PC-3 (cell line): ENCODE measurements around the gene PDIA5. TPM values are rescaled to one million over a fixed set of nuclear protein-coding genes. Genes with fewer than 3 reads are reported as not detected.

Experiments used
- ATAC-seq: fragments of 200-7000 bp; cut with Tn5 transposase; 2 replicates; pipeline ENCODE4 v1.9.1; 2020; ENCODE audit warnings: mild to moderate bottlenecking, moderate library complexity
- BruUV-seq: library from RNA; stranded (reverse); fragments of 400-500 nt; replicated peaks from 2 replicates; lab custom pipeline; 2021; lab: Mats Ljungman, UMichigan
- CTCF ChIA-PET: fragments of 300-600 bp; sonication (Branson Sonifier 250); formaldehyde crosslinking; loops from one replicate; lab custom pipeline; 2022; ENCODE audit warnings: antibody characterized with exemption; lab: Charles Lee
- POLR2A ChIA-PET: fragments of 300-600 bp; sonication (Branson Sonifier 250); formaldehyde crosslinking; loops from one replicate; lab custom pipeline; 2022; ENCODE audit warnings: antibody characterized with exemption; ENCODE audit not compliant: unreplicated experiment; lab: Charles Lee
- DNase-seq: peaks from one replicate; pipeline ENCODE4 v3.0.0-alpha.2; 2015
- H2AFZ ChIP-seq: fragments of 300-600 bp; sonication (generic); 2 replicates; pipeline ENCODE4 v1.6.0; 2016; ENCODE audit warnings: antibody characterized with exemption, low read length
- H3F3A ChIP-seq: fragments of 300-600 bp; sonication (generic); one replicate; pipeline ENCODE4 v1.6.0; 2017; ENCODE audit warnings: antibody characterized with exemption, low read length, control low read depth, mild to moderate bottlenecking; ENCODE audit not compliant: unreplicated experiment
- H3K27ac ChIP-seq: fragments of 300-600 bp; sonication (generic); 2 replicates; pipeline ENCODE4 v1.5.1; 2016; ENCODE audit warnings: mild to moderate bottlenecking, low read length
- H3K27me3 ChIP-seq: fragments of 300-600 bp; sonication (generic); 2 replicates; pipeline ENCODE4 v1.6.1; 2016; ENCODE audit warnings: low read length, mixed read lengths
- H3K36me3 ChIP-seq: fragments of 300-600 bp; sonication (generic); 2 replicates; pipeline ENCODE4 v1.6.1; 2016; ENCODE audit warnings: low read depth, mixed run types, low read length, mixed read lengths
- H3K4me1 ChIP-seq: fragments of 300-600 bp; sonication (generic); 2 replicates; pipeline ENCODE4 v1.5.1; 2016; ENCODE audit warnings: low read length; ENCODE audit not compliant: insufficient read depth
- H3K4me2 ChIP-seq: fragments of 300-600 bp; sonication (generic); 2 replicates; pipeline ENCODE4 v1.6.0; 2016; ENCODE audit warnings: low read length
- H3K4me3 ChIP-seq: fragments of 300-600 bp; sonication (generic); 2 replicates; pipeline ENCODE4 v1.5.1; 2016; ENCODE audit warnings: mild to moderate bottlenecking, low read length, mixed read lengths
- H3K79me2 ChIP-seq: fragments of 300-600 bp; sonication (generic); 2 replicates; pipeline ENCODE4 v1.6.1; 2017; ENCODE audit warnings: low read length, mixed read lengths
- H3K9ac ChIP-seq: fragments of 300-600 bp; sonication (generic); 2 replicates; pipeline ENCODE4 v1.6.0; 2016; ENCODE audit warnings: mild to moderate bottlenecking, low read length
- H3K9me2 ChIP-seq: fragments of 300-600 bp; sonication (generic); replicated peaks from 2 replicates; pipeline ENCODE4 v1.6.1; 2016; ENCODE audit warnings: mixed run types, low read length, mixed read lengths
- H3K9me3 ChIP-seq: fragments of 300-600 bp; sonication (generic); 2 replicates; pipeline ENCODE4 v1.6.1; 2016; ENCODE audit warnings: low read length, mixed read lengths
- H4K20me1 ChIP-seq: fragments of 300-600 bp; sonication (generic); 2 replicates; pipeline ENCODE4 v1.6.1; 2016; ENCODE audit warnings: low read length, mixed read lengths
- EZH2 ChIP-seq: fragments of 300-600 bp; sonication (generic); IDR thresholded peaks from one replicate; pipeline ENCODE4 v1.6.1; 2017; ENCODE audit warnings: antibody characterized with exemption, mild to moderate bottlenecking, low read length; ENCODE audit not compliant: unreplicated experiment
- EZH2phosphoT487 ChIP-seq: fragments of 300-600 bp; sonication (generic); IDR thresholded peaks from 2 replicates; pipeline ENCODE4 v1.6.1; 2018; ENCODE audit warnings: mild to moderate bottlenecking, antibody characterized with exemption, low read length, borderline replicate concordance
- intact Hi-C: fragments of 100-400 bp; cut with micrococcal nuclease; formaldehyde crosslinking; loops from 2 replicates; pipeline ENCODE4 v1.9.0; 2023
- total RNA-seq: library from RNA; depleted of rRNA; stranded (reverse); fragments of >200 nt; gene quantifications from 2 replicates; pipeline ENCODE4 v1.2.3, GENCODE V29; 2014
- TF ChIP-seq, protein P1 (sequence below): fragments of 300-600 bp; sonication (generic); conservative IDR thresholded peaks from 2 replicates; pipeline ENCODE4 v1.5.1; 2017; ENCODE audit warnings: antibody characterized with exemption, low read depth, mild to moderate bottlenecking, low read length

Gene PDIA5
- total RNA-seq, 1 experiment from 2014 or later, result 24.6 TPM

DNA sequence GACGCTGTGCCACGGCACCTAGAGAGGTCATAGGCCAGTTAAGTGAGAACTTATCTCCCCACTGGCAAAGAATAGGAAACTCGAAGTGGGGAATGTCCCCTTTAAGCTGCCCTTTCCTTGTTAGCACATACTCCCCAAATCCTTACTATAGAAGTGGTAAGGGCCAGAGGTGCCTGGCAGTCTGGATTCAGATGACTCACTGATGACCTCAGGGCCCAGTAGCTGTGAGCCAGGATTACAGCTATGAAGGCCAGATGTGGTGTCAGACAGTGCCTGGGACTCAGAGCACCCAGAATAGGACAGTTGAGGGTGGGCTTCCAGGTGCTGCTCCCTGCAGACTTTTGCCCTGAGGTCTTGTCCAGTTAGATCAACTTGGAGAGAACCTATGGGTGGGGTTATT is 37.7 kb downstream of the PDIA5 start:
- Histone ChIP-seq H3K79me2 (no peaks in the 10 kb centered on the region), H3K4me1 (no peaks in the 10 kb centered on the region), H3K9me2 (no peaks in the 10 kb centered on the region), H3K36me3 (peaks cover 42% of the 10 kb centered on the region), H3K27me3 (no peaks in the 10 kb centered on the region), H3K4me2 (no peak overlapping the region), H3K4me3 (no peak overlapping the region), H3K9me3 (no peaks in the 10 kb centered on the region), H3F3A (no peaks in the 10 kb centered on the region), H4K20me1 (no peaks in the 10 kb centered on the region), H3K27ac (no peak overlapping the region), H3K9ac (no peak overlapping the region), H2AFZ (no peak overlapping the region)
- DNase-seq (peak; percentile 44), ATAC-seq (peak; percentile 81)
- POLR2A ChIA-PET, result interaction anchor here (0.6 kb wide), 1 partner anchor 160 kb away, joined by 9 read pairs; no protein-coding TSS in a partner anchor
- no TSS peak for BruUV-seq
- CTCF ChIA-PET, result interaction anchor here (0.5 kb wide), 1 partner anchor 379 kb away, joined by 3 read pairs; no protein-coding TSS in a partner anchor
- TF ChIP-seq, protein P1, sequence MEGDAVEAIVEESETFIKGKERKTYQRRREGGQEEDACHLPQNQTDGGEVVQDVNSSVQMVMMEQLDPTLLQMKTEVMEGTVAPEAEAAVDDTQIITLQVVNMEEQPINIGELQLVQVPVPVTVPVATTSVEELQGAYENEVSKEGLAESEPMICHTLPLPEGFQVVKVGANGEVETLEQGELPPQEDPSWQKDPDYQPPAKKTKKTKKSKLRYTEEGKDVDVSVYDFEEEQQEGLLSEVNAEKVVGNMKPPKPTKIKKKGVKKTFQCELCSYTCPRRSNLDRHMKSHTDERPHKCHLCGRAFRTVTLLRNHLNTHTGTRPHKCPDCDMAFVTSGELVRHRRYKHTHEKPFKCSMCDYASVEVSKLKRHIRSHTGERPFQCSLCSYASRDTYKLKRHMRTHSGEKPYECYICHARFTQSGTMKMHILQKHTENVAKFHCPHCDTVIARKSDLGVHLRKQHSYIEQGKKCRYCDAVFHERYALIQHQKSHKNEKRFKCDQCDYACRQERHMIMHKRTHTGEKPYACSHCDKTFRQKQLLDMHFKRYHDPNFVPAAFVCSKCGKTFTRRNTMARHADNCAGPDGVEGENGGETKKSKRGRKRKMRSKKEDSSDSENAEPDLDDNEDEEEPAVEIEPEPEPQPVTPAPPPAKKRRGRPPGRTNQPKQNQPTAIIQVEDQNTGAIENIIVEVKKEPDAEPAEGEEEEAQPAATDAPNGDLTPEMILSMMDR, result no peak
- no peak for TF ChIP-seq EZH2
- TF ChIP-seq EZH2phosphoT487, result no peak
- intact Hi-C loops, result no loop called here

DNA sequence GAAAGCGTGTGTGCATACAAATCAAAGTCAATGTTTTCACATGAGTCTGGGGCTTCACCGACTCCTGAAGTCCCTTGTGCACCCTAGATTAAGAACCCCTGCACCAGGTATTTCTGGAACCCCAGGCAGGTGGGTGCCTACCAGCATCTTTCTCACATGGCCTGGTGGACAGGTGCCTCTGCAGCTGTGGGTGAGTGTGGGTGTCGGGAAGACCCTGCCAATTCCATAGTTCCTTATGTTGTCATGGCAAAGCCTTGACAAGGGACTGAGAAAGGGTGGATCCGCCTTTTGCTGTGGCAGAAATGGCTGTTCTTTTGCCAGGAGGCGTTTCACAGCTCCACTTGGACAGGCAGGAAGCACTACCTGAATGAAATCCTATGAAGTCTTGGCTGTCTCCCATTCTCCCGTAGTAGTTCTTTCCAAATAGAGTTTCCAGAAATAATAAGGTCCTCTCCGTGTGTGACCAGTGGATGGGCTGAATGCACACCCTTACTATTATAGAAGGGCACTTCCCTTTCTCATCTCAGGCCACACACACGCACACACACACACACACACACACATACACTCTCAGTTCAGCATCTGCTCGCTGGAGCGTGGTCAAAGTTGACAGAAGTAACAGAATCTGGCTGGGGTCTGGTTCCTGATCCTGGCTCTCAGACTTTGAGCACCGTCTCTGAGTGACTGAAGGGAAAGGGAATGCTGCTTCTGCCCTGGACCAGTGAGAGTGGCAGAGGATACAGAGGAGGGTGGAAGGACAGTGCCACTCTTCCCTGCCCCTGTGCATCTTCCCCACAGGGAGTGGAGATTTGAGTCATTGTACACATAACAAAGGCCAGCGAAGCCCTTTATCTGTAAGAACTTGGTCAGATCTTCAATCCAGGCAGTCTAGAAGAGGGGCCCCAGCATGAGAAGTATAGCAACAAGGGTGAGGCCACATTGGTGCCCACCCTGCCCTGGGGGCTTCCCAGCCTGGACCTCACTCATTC is 38.7 kb downstream of the PDIA5 start:
- Histone ChIP-seq H3K79me2 (no peaks in the 10 kb centered on the region), H3K4me2 (no peak overlapping the region), H3K27me3 (no peaks in the 10 kb centered on the region), H3K36me3 (peaks cover 47% of the 10 kb centered on the region), H3K9me3 (no peaks in the 10 kb centered on the region), H3K4me1 (no peaks in the 10 kb centered on the region), H2AFZ (no peak overlapping the region), H3K9me2 (no peaks in the 10 kb centered on the region), H4K20me1 (no peaks in the 10 kb centered on the region), H3K27ac (no peak overlapping the region), H3K4me3 (no peak overlapping the region), H3K9ac (no peak overlapping the region), H3F3A (no peaks in the 10 kb centered on the region)
- intact Hi-C loops, result no loop called here
- DNase-seq, result no peak
- TF ChIP-seq, protein P1, result no peak
- TF ChIP-seq EZH2phosphoT487 (no peak), EZH2 (no peak)
- POLR2A ChIA-PET, result interaction anchor here (0.6 kb wide), 1 partner anchor 159 kb away, joined by 9 read pairs; no protein-coding TSS in a partner anchor
- BruUV-seq, result no TSS peak
- CTCF ChIA-PET, result interaction anchor here (0.5 kb wide), 1 partner anchor 378 kb away, joined by 3 read pairs; no protein-coding TSS in a partner anchor
- ATAC-seq, result no peak
